ENCODE measurements around the gene EHBP1.

DNA sequence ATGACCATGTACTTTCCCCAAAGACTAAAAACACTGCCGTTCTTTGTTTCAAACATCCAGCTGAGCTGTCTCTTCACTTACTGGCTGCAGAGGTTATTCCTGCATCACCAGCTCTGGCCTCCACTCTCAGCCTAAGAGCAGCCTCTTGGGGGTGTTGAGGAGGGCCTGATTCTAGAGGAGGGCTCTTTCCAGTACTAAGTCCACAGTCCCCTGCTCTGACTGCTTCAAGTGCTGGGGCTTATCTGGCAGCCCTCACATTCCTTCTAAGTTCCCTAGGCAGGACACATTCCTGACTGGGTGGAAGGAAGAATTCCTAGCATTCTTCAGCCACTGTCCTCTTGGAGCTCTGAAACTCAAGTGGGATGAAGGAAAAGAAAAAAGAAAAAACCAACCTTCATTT lies 32.9 kb upstream of the EHBP1 start:
- TF ChIP-seq TCF12 (IDR thresholded peaks at IDR 0.05): peak; percentile 52
- no peak for TF ChIP-seq YY1 (IDR thresholded peaks at IDR 0.05; ENCODE audit: low read depth)
- TF ChIP-seq GATA2 (CRISPR knock-in tag; IDR thresholded peaks at IDR 0.05): no peak
- TF ChIP-seq, protein P1, sequence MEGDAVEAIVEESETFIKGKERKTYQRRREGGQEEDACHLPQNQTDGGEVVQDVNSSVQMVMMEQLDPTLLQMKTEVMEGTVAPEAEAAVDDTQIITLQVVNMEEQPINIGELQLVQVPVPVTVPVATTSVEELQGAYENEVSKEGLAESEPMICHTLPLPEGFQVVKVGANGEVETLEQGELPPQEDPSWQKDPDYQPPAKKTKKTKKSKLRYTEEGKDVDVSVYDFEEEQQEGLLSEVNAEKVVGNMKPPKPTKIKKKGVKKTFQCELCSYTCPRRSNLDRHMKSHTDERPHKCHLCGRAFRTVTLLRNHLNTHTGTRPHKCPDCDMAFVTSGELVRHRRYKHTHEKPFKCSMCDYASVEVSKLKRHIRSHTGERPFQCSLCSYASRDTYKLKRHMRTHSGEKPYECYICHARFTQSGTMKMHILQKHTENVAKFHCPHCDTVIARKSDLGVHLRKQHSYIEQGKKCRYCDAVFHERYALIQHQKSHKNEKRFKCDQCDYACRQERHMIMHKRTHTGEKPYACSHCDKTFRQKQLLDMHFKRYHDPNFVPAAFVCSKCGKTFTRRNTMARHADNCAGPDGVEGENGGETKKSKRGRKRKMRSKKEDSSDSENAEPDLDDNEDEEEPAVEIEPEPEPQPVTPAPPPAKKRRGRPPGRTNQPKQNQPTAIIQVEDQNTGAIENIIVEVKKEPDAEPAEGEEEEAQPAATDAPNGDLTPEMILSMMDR (IDR thresholded peaks at IDR 0.05): no peak
- TF ChIP-seq RXRA (IDR thresholded peaks at IDR 0.05; ENCODE audit: borderline replicate concordance, low read depth): peak; percentile 33; the same call in 1 of the 2 replicates
- no peak for TF ChIP-seq EZH2phosphoT487 (IDR thresholded peaks at IDR 0.05; ENCODE audit: borderline replicate concordance, low read depth)
- TF ChIP-seq RCOR1 (IDR thresholded peaks at IDR 0.05; ENCODE audit: low read length): no peak
- TF ChIP-seq MXI1 (IDR thresholded peaks at IDR 0.05; ENCODE audit: low read depth, low read length): no peak
- TF ChIP-seq, protein P2, sequence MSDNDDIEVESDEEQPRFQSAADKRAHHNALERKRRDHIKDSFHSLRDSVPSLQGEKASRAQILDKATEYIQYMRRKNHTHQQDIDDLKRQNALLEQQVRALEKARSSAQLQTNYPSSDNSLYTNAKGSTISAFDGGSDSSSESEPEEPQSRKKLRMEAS (IDR thresholded peaks at IDR 0.05; ENCODE audit: low read depth): no peak
- TF ChIP-seq GABPA (IDR thresholded peaks at IDR 0.05; ENCODE audit: low read depth): no peak
